Measurements from ENCODE around the gene STRIP2. TPM values are rescaled to one million over a fixed set of nuclear protein-coding genes. Genes with fewer than 3 reads are reported as not detected.

The STRIP2 gene
- polyA plus RNA-seq, 1 donor from 2014 or later: 7.4 TPM

- no peak overlapping the region for H3K9ac ChIP-seq (ENCODE audit: low read length)
- peaks cover 9% of the 10 kb centered on the region for H3K36me3 ChIP-seq (ENCODE audit: insufficient read depth, low read length)
- H3K27me3 ChIP-seq (ENCODE audit: insufficient read depth, low read depth, low read length): no peaks in the 10 kb centered on the region
- H3K9me3 ChIP-seq (ENCODE audit: low read length): no peaks in the 10 kb centered on the region
- no peak overlapping the region for H3K4me2 ChIP-seq (ENCODE audit: low read length)
- H4K20me1 ChIP-seq (ENCODE audit: insufficient read depth): no peaks in the 10 kb centered on the region
- no peak for TF ChIP-seq POLR2AphosphoS5 (IDR thresholded peaks at IDR 0.05)
- TF ChIP-seq TAF1 (IDR thresholded peaks at IDR 0.05; ENCODE audit: low read depth): no peak
- no peak for TF ChIP-seq SMC3 (conservative IDR thresholded peaks at IDR 0.05; ENCODE audit: poor library complexity)
- TF ChIP-seq EP300 (conservative IDR thresholded peaks at IDR 0.05; ENCODE audit: poor library complexity, severe bottlenecking): no peak
- TF ChIP-seq, protein P1, sequence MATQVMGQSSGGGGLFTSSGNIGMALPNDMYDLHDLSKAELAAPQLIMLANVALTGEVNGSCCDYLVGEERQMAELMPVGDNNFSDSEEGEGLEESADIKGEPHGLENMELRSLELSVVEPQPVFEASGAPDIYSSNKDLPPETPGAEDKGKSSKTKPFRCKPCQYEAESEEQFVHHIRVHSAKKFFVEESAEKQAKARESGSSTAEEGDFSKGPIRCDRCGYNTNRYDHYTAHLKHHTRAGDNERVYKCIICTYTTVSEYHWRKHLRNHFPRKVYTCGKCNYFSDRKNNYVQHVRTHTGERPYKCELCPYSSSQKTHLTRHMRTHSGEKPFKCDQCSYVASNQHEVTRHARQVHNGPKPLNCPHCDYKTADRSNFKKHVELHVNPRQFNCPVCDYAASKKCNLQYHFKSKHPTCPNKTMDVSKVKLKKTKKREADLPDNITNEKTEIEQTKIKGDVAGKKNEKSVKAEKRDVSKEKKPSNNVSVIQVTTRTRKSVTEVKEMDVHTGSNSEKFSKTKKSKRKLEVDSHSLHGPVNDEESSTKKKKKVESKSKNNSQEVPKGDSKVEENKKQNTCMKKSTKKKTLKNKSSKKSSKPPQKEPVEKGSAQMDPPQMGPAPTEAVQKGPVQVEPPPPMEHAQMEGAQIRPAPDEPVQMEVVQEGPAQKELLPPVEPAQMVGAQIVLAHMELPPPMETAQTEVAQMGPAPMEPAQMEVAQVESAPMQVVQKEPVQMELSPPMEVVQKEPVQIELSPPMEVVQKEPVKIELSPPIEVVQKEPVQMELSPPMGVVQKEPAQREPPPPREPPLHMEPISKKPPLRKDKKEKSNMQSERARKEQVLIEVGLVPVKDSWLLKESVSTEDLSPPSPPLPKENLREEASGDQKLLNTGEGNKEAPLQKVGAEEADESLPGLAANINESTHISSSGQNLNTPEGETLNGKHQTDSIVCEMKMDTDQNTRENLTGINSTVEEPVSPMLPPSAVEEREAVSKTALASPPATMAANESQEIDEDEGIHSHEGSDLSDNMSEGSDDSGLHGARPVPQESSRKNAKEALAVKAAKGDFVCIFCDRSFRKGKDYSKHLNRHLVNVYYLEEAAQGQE (IDR thresholded peaks at IDR 0.05; ENCODE audit: borderline replicate concordance): no peak
- no peak for TF ChIP-seq MXI1 (conservative IDR thresholded peaks at IDR 0.05; ENCODE audit: poor library complexity, severe bottlenecking)
- TF ChIP-seq EZH2 (IDR thresholded peaks at IDR 0.05; ENCODE audit: borderline replicate concordance, insufficient read depth, low read length, poor library complexity, severe bottlenecking): no peak
- H3K4me3 ChIP-seq (ENCODE audit: low read length): no peak overlapping the region
- no peak overlapping the region for H3K27ac ChIP-seq (ENCODE audit: low read length)
- H3K9me2 ChIP-seq (ENCODE audit: insufficient read depth, low read length): no peaks in the 10 kb centered on the region
- H3K79me2 ChIP-seq (replicated peaks; ENCODE audit: insufficient read depth, low read length): no peaks in the 10 kb centered on the region
- no peak overlapping the region for H2AFZ ChIP-seq (ENCODE audit: low read depth, low read length)
- H3F3A ChIP-seq (ENCODE audit: insufficient read depth, low read length, poor library complexity, severe bottlenecking): no peaks in the 10 kb centered on the region
Measured at GRCh38 chr7:129421717-129422250, 12.4 kb upstream of the STRIP2 start.

DNA sequence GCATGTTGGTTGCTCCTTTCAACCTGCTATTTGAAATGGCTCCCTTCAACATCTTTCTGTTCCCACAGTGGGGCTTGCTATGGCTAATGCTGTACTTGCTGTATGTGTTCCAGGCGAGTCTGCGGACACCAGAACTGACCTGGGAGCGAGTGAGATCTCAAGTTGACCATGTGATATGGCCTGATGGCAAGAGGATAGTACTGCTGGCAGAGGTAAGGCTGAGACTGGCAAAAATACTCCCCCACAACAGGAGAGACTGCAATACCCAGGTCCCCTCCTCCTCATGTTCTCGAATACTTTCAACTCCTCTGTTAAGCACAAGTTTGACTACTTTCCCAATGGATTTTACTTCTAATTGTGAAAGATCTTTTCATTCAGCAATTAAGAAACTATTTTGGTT lies 11.5 kb upstream of the STRIP2 start:
- Histone ChIP-seq H3K9ac (ENCODE audit: low read length) (no peak overlapping the region), H3K36me3 (ENCODE audit: insufficient read depth, low read length) (peaks cover 9% of the 10 kb centered on the region), H3F3A (ENCODE audit: insufficient read depth, low read length, poor library complexity, severe bottlenecking) (no peaks in the 10 kb centered on the region), H3K9me2 (ENCODE audit: insufficient read depth, low read length) (no peaks in the 10 kb centered on the region), H3K27ac (ENCODE audit: low read length) (no peak overlapping the region), H3K4me3 (ENCODE audit: low read length) (no peak overlapping the region), H3K27me3 (ENCODE audit: insufficient read depth, low read depth, low read length) (no peaks in the 10 kb centered on the region), H3K9me3 (ENCODE audit: low read length) (no peaks in the 10 kb centered on the region), H3K4me2 (ENCODE audit: low read length) (no peak overlapping the region), H3K79me2 (replicated peaks; ENCODE audit: insufficient read depth, low read length) (no peaks in the 10 kb centered on the region), H4K20me1 (ENCODE audit: insufficient read depth) (no peaks in the 10 kb centered on the region), H2AFZ (ENCODE audit: low read depth, low read length) (no peak overlapping the region)
- no peak for TF ChIP-seq EP300 (conservative IDR thresholded peaks at IDR 0.05; ENCODE audit: poor library complexity, severe bottlenecking)
- no peak for TF ChIP-seq RAD21 (conservative IDR thresholded peaks at IDR 0.05)
- no peak for TF ChIP-seq TAF1 (IDR thresholded peaks at IDR 0.05; ENCODE audit: low read depth)
- TF ChIP-seq POLR2AphosphoS5 (IDR thresholded peaks at IDR 0.05): no peak
- TF ChIP-seq, protein P2, sequence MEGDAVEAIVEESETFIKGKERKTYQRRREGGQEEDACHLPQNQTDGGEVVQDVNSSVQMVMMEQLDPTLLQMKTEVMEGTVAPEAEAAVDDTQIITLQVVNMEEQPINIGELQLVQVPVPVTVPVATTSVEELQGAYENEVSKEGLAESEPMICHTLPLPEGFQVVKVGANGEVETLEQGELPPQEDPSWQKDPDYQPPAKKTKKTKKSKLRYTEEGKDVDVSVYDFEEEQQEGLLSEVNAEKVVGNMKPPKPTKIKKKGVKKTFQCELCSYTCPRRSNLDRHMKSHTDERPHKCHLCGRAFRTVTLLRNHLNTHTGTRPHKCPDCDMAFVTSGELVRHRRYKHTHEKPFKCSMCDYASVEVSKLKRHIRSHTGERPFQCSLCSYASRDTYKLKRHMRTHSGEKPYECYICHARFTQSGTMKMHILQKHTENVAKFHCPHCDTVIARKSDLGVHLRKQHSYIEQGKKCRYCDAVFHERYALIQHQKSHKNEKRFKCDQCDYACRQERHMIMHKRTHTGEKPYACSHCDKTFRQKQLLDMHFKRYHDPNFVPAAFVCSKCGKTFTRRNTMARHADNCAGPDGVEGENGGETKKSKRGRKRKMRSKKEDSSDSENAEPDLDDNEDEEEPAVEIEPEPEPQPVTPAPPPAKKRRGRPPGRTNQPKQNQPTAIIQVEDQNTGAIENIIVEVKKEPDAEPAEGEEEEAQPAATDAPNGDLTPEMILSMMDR (IDR thresholded peaks at IDR 0.05; ENCODE audit: poor library complexity, severe bottlenecking): no peak
- no peak for TF ChIP-seq SMC3 (conservative IDR thresholded peaks at IDR 0.05; ENCODE audit: poor library complexity)
- TF ChIP-seq EZH2 (IDR thresholded peaks at IDR 0.05; ENCODE audit: borderline replicate concordance, insufficient read depth, low read length, poor library complexity, severe bottlenecking): no peak
- TF ChIP-seq MXI1 (conservative IDR thresholded peaks at IDR 0.05; ENCODE audit: poor library complexity, severe bottlenecking): no peak
- TF ChIP-seq, protein P1 (IDR thresholded peaks at IDR 0.05; ENCODE audit: borderline replicate concordance): no peak

All from neural cell (in vitro differentiated cells).